SHP77 treated with DMSO at 0.1 percent for 48 hours (cell line): ENCODE results near the gene GNB5.
A peak's percentile ranks its signal among the peaks of the same experiment; 100 is the strongest.
"Not testable (repeated sequence)": the region's sequence is repeated elsewhere in the genome, so short reads cannot be mapped to it uniquely, and the experiment has no call there.

Source experiments
- DNase-seq: peaks from one replicate; lab custom pipeline; 2025; lab: John Stamatoyannopoulos, UW

Gene GNB5

DNA sequence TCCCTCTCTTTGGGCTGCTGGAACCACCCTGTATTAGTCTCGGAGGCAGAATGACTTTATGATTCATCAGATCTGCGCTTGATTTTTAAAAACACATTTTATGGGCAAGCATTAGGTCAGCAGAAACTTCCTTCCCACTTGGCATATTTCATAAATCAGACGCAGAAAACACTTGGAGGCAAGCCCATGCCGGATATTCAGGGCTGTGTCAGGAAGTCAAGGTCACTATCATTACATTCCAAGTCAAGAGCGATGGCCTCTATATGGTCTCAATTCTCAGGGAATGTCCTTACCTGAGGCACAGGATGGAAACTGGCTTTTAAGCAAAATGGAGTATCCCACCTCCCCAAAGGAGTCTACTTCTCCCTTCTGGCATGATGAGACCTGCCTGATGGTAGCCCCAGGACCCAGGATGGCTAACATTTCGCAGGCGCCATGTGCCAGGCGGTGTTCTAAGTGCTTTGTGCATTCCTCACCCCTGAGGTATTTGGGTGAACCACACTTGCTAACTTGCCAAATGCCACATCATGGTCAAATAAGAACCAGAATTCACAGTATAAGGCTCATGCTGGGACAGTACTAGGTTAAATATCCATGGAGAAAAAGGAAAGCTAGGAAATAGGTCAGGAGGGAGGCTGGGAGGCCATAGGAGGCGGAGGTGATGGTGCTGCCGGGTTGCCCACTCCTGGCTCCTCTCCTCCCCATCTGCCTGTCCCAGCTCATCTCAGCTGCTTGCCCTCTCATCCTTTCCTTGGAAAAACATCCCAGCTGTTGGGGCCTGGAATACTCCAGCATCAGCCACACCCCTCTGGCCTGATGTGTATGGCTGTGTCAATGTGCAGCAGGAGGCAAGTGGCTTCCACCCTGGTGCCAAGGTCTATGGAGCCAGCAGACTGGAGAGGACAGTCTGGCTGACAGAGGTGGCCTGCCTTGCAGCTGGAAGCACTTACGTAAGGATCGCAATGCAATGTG lies 97.4 kb downstream of the GNB5 start:
- no peak for DNase-seq

DNA sequence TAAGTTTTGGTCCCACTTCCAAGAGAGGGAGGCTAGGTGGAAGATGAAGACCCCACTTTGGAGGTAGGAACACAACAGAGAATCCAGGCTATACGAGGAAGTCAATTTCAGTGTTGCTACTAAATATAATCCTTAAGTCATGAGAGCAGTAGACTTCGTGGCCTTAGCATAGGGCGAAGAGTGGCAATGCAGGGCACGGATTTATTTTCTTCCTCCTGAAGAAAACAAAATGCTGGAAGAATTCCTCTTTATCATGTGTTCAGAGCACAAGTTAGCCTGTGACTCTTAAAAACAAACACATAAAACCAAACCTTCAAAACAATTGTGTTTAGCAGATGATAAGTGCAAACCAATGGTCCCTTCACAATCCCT lies 98.0 kb downstream of the GNB5 start:
- no peak for DNase-seq

DNA sequence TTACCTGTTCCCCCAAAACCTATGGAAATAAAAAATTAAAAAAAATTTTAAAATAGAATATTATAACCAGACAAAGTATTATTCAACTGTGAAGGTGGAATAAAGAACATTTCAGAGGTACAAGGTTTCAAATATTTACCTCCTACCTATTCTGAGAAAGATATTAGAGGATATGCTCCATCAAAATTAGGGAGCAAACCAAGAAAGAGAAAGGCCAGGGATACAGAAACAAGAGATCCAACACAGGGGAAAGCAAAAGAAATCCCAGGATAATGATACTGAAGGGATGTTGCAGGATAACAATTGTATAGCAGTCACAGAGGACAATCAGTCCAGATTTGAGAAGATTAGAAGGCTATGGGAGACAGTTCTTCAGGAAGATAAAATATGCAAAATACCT lies 101.0 kb downstream of the GNB5 start:
- DNase-seq: no peak

DNA sequence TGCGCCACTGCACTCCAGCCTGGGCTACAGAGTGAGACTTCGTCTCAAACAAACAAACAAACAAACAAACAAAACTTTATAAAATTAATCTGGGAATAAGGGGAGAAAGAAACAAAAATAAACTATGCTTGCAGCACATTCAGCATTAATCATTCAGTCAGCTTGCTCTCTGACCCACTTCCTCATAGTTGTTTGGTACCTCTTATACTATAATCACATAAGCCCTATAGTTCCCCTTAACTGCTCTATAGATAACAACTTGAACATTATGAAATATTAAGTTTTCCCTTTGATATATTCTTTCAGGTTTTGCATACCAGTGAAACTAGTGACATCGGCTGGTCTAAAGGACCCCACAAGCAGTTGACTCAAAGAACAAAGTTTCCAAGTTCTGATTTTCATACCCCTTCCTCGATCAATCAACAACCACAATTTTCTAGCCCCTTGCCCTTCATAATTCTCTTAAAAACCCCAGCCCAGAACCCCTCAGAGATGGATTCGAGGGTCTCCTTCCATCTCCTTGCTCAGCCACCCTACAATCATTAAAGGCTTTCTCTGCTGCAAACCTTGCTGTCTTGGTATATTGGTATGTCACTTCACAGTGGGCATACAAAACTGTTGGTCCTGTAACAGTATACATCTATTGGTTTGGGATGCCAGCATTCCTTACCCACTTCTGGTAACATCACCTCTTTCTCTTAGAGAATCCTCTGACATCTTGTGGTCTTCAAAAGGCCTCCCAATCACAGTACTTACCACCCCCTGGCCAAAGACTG lies 105.0 kb downstream of the GNB5 start:
- no peak for DNase-seq

GRCh38 chr15:52085299-52085698 lies 105.9 kb downstream of the GNB5 start:
- DNase-seq: no peak

GRCh38 chr15:52083603-52084002 lies 107.6 kb downstream of the GNB5 start:
- DNase-seq: no peak

- not testable (repeated sequence) for DNase-seq
Measured at GRCh38 chr15:52083037-52083359, 108.2 kb downstream of the GNB5 start.

GRCh38 chr15:52082197-52083036 lies 108.8 kb downstream of the GNB5 start:
- no peak for DNase-seq

DNA sequence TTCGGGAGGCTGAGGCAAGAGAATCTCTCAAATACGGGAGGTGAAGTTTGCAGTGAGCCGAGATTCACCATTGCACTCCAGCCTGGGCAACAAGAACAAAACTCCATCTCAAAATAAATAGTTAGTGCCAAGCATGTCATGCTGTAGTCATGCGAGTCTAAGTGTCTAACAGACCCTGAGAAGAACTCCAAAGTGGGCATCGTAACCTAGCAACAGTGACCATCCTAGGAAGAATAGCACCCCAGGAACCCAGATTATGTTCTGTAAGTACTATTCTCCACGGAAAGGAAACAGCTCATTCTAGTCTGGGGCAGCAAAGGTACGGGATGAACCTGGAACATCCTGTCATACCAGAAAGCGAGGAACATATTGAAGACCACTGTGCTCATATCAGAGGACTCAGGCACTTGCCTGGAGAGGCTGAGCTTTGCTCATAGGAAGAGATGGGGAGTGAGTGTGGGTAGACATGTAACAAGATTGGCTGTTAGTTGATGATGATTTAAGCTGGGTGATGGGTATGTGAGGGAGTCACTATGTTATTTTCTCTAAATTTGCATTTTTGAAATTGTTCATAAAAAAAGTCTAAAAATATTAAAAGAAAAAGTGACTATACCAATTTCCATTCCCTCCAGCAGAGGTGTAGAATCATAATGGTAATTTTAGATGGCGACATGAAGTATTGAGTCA lies 110.3 kb downstream of the GNB5 start:
- DNase-seq: no peak

DNA sequence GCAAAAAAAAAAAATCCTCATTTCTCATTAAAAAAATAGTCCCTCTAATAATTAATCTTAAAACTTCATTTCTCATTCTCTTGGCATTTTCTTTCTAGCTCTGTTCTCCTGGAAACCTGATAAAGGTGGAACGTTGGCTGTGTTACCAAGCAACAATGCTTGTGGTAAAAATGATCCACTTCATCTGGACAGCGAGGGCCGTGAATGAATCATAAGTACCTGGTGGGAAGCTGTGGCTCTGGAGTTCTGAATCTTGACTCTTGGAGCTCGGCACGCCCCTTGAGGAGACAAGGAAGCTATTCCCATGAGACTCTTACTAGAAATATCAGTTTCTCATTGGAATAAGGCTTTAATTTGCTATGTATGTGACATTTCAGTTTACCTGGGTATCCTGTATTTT lies 111.2 kb downstream of the GNB5 start:
- no peak for DNase-seq

- peak; percentile 22 for DNase-seq
Measured at GRCh38 chr15:52078876-52079700, 112.1 kb downstream of the GNB5 start.

DNA sequence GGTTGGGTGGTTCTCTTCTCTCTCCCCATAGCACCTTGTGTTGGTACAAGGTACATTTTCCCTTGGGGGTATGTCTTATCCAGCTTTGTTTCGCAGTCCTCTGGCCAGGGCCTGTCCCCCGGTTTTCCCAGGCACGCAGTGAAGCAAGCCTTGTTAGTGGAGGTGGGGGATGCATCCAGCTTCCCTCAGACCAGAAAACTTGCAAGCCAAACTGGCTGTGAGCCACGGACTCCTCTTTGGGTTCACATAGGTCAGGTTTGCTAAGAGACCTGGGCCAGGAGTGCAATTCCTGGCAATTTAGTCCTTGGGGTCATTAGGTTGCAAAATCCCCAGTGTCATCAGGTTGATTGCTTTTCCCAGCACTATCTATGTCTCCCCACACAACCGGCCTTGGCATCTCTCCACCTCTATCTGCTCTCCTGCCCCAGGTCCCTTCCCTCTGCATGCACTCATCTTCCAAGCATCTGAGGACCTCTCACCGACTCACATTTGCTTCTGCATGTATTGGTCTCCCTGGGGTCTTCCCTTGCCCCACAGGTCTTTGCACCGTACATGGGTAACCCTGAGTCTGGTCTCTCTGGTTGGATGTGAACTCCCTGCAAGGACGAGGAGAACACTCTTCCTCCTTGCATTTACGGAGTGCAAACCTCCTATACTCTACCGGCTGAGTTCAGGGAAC lies 112.9 kb downstream of the GNB5 start:
- DNase-seq: no peak

DNA sequence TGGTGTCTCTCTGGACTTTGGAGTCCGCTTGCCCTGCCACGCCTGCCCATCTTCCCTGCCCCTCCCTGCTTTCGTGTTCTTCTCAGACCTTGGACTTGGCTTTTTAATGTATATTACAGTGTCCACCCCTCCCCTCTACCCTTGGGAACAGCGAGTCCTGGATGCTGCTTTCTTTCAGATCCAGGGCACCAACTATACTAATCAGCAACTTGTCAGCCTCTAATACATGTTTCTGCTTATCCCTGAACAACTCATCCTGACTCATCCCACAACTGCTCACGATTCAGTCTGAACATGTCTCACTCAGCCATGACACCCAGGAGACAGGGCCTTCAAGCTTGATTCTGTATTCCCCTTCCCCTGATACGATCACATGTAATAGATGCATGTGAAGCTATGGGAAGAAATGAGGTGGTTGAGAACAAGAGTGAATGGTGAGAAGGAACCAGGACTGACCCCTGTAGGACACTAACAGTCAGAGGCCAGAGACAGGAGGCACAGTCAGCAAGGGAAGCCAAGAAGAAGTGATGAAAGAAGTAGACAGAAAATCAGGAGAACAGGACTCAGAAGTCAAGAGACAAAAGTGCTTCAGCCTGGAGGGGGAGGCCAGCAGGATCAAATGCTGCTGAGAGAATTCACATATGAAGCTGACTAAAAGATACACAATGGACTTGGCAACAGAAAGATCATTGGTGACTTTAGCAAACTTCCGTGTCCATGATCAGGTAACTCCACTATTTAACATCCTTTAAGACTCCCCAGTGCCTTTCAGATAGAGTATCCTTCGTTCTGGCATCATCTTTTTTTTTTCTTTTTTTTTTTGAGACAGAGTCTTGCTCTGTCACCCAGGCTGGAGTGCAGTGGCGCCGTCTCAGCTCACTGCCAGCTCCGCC lies 114.1 kb downstream of the GNB5 start:
- DNase-seq: no peak

DNA sequence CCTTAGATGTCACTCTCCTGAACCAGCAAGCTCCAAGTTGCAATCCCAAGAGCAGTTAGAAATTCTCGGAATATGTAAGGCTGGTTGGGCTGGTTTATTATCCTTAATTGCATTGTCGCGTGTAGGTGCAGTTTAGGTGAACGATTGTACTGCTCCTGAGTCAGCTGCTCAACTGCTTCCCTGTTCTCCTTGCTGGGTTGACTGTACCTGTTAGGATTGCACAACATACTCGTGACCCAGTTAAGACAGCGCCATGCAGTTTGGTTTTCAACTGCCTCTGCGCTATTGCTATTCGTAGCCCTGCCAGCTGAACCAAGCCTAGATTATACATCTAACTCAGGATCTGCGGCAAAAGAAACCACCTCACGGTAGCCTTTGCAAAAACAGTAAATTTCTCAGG lies 119.6 kb downstream of the GNB5 start:
- no peak for DNase-seq

- DNase-seq: no peak
Measured at GRCh38 chr15:52069559-52069958, 121.6 kb downstream of the GNB5 start.

- no peak for DNase-seq
Measured at GRCh38 chr15:52068004-52068615, 123.1 kb downstream of the GNB5 start.

GRCh38 chr15:52067545-52067926 lies 123.7 kb downstream of the GNB5 start:
- DNase-seq: no peak

GRCh38 chr15:52066842-52067544 lies 124.2 kb downstream of the GNB5 start:
- no peak for DNase-seq
